ENCODE results near the gene C1orf159. TPM values are rescaled to one million over a fixed set of nuclear protein-coding genes. Genes with fewer than 3 reads are reported as not detected.
A peak's percentile ranks its signal among the peaks of the same experiment; 100 is the strongest.
"Not testable (repeated sequence)": the region's sequence is repeated elsewhere in the genome, so short reads cannot be mapped to it uniquely, and the experiment has no call there.

C1orf159 gene
- polyA plus RNA-seq, 1 donor (not counting 4 experiments of a cell fraction or from before 2014, with no cell fraction given) = 6.1 TPM

- Histone ChIP-seq H3K9me1 (ENCODE audit: control insufficient read depth, extremely low read depth, insufficient read depth, low read length) (no peaks in the 10 kb centered on the region), H3K27me3 (ENCODE audit: control insufficient read depth, extremely low read depth, insufficient read depth, low read length) (no peaks in the 10 kb centered on the region), H3K79me2 (ENCODE audit: control insufficient read depth, insufficient read depth, low read length) (no peaks in the 10 kb centered on the region), H3K4me3 (ENCODE audit: control insufficient read depth in 2 of 3, extremely low read depth in 1 of 3, insufficient read depth in 2 of 3, low read depth in 1 of 3, low read length in 3 of 3) (no peak overlapping the region), H3K36me3 (ENCODE audit: control insufficient read depth in 2 of 2, extremely low read depth in 1 of 2, insufficient read depth in 2 of 2, low read length in 2 of 2) (no peaks in the 10 kb centered on the region), H3K9me3 (ENCODE audit: control insufficient read depth, low read depth, low read length) (no peaks in the 10 kb centered on the region), H4K20me1 (ENCODE audit: control insufficient read depth, extremely low read depth, insufficient read depth, low read length) (no peaks in the 10 kb centered on the region), H3K9ac (ENCODE audit: control insufficient read depth, extremely low read depth, insufficient read depth, low read length) (no peak overlapping the region), H3K4me2 (ENCODE audit: control insufficient read depth, extremely low read depth, insufficient read depth, low read depth, low read length) (peak overlapping the region; percentile 56), H3K27ac (ENCODE audit: control insufficient read depth, insufficient read depth, low read length) (no peak overlapping the region), H3K4me1 (ENCODE audit: control insufficient read depth, extremely low read depth, insufficient read depth, low read length) (peaks cover 14% of the 10 kb centered on the region), H2AFZ (ENCODE audit: control insufficient read depth, low read length) (peak overlapping the region; percentile 84)
- no peak for TF ChIP-seq EZH2 (IDR thresholded peaks at IDR 0.05; ENCODE audit: low read length)
- no peak for TF ChIP-seq CTCF (optimal IDR thresholded peaks at IDR 0.05 in 1 of 3, IDR thresholded peaks at IDR 0.05 in 1 of 3, conservative IDR thresholded peaks at IDR 0.05 in 1 of 3; ENCODE audit: extremely low read depth in 1 of 3, insufficient read depth in 2 of 3, low read length in 3 of 3)
- no peak for FAIRE-seq
- dilution Hi-C loops (cut with MboI; ENCODE audit: extremely low pct_ligation_motif_present, low sequenced_read_pairs) = no loop called here
- no peak for DNase-seq (ENCODE audit: low read depth, low spot score)
Observed at GRCh38 chr1:1143636-1144035, 27.7 kb upstream of the C1orf159 start.

- H3K9ac ChIP-seq (ENCODE audit: control insufficient read depth, extremely low read depth, insufficient read depth, low read length) = no peak overlapping the region
- dilution Hi-C loops (cut with MboI; ENCODE audit: extremely low pct_ligation_motif_present, low sequenced_read_pairs) = no loop called here
Observed at GRCh38 chr1:1142844-1143243, 27.0 kb upstream of the C1orf159 start.

GRCh38 chr1:1142352-1142751 is 26.5 kb upstream of the C1orf159 start:
- FAIRE-seq; H3K9ac ChIP-seq (ENCODE audit: control insufficient read depth, extremely low read depth, insufficient read depth, low read length); H3K9me1 ChIP-seq (ENCODE audit: control insufficient read depth, extremely low read depth, insufficient read depth, low read length); H2AFZ ChIP-seq (ENCODE audit: control insufficient read depth, low read length); DNase-seq (ENCODE audit: low read depth, low spot score); H3K4me3 ChIP-seq (ENCODE audit: control insufficient read depth in 2 of 3, extremely low read depth in 1 of 3, insufficient read depth in 2 of 3, low read depth in 1 of 3, low read length in 3 of 3); dilution Hi-C loops (cut with MboI; ENCODE audit: extremely low pct_ligation_motif_present, low sequenced_read_pairs); H3K27ac ChIP-seq (ENCODE audit: control insufficient read depth, insufficient read depth, low read length); H3K36me3 ChIP-seq (ENCODE audit: control insufficient read depth in 2 of 2, extremely low read depth in 1 of 2, insufficient read depth in 2 of 2, low read length in 2 of 2); H3K4me2 ChIP-seq (ENCODE audit: control insufficient read depth, extremely low read depth, insufficient read depth, low read depth, low read length); H3K27me3 ChIP-seq (ENCODE audit: control insufficient read depth, extremely low read depth, insufficient read depth, low read length); H3K79me2 ChIP-seq (ENCODE audit: control insufficient read depth, insufficient read depth, low read length); H3K9me3 ChIP-seq (ENCODE audit: control insufficient read depth, low read depth, low read length); H4K20me1 ChIP-seq (ENCODE audit: control insufficient read depth, extremely low read depth, insufficient read depth, low read length): not testable (repeated sequence)
- peaks cover 14% of the 10 kb centered on the region for H3K4me1 ChIP-seq (ENCODE audit: control insufficient read depth, extremely low read depth, insufficient read depth, low read length)

More at GRCh38 chr1:1142844-1143243, 27.0 kb upstream of the C1orf159 start:
- no peak overlapping the region for H3K4me3 ChIP-seq (ENCODE audit: control insufficient read depth in 2 of 3, extremely low read depth in 1 of 3, insufficient read depth in 2 of 3, low read depth in 1 of 3, low read length in 3 of 3)
- H3K36me3 ChIP-seq (ENCODE audit: control insufficient read depth in 2 of 2, extremely low read depth in 1 of 2, insufficient read depth in 2 of 2, low read length in 2 of 2) = no peaks in the 10 kb centered on the region
- H3K27me3 ChIP-seq (ENCODE audit: control insufficient read depth, extremely low read depth, insufficient read depth, low read length) = peaks cover 2% of the 10 kb centered on the region
- peaks cover 14% of the 10 kb centered on the region for H3K4me1 ChIP-seq (ENCODE audit: control insufficient read depth, extremely low read depth, insufficient read depth, low read length)
- no peak overlapping the region for H2AFZ ChIP-seq (ENCODE audit: control insufficient read depth, low read length)
- DNase-seq (ENCODE audit: low read depth, low spot score) = no peak
- no peaks in the 10 kb centered on the region for H4K20me1 ChIP-seq (ENCODE audit: control insufficient read depth, extremely low read depth, insufficient read depth, low read length)
- TF ChIP-seq EZH2 (IDR thresholded peaks at IDR 0.05; ENCODE audit: low read length) = no peak
- no peak for TF ChIP-seq CTCF (optimal IDR thresholded peaks at IDR 0.05 in 1 of 3, IDR thresholded peaks at IDR 0.05 in 1 of 3, conservative IDR thresholded peaks at IDR 0.05 in 1 of 3; ENCODE audit: extremely low read depth in 1 of 3, insufficient read depth in 2 of 3, low read length in 3 of 3)
- no peak overlapping the region for H3K4me2 ChIP-seq (ENCODE audit: control insufficient read depth, extremely low read depth, insufficient read depth, low read depth, low read length)
- no peak for FAIRE-seq
- no peaks in the 10 kb centered on the region for H3K9me3 ChIP-seq (ENCODE audit: control insufficient read depth, low read depth, low read length)
- H3K79me2 ChIP-seq (ENCODE audit: control insufficient read depth, insufficient read depth, low read length) = no peaks in the 10 kb centered on the region
- H3K9me1 ChIP-seq (ENCODE audit: control insufficient read depth, extremely low read depth, insufficient read depth, low read length) = no peaks in the 10 kb centered on the region
- no peak overlapping the region for H3K27ac ChIP-seq (ENCODE audit: control insufficient read depth, insufficient read depth, low read length)

Data from keratinocyte (primary cell).